Activated CD4-positive, CD25-positive, alpha-beta regulatory T cell (primary cell): ENCODE measurements around the gene LAYN.

Experiments used
- DNase-seq, 4 experiments: peaks; one replicate each; lab custom pipeline; 2025; lab: John Stamatoyannopoulos, UW

LAYN gene, protein sequence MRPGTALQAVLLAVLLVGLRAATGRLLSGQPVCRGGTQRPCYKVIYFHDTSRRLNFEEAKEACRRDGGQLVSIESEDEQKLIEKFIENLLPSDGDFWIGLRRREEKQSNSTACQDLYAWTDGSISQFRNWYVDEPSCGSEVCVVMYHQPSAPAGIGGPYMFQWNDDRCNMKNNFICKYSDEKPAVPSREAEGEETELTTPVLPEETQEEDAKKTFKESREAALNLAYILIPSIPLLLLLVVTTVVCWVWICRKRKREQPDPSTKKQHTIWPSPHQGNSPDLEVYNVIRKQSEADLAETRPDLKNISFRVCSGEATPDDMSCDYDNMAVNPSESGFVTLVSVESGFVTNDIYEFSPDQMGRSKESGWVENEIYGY

DNA sequence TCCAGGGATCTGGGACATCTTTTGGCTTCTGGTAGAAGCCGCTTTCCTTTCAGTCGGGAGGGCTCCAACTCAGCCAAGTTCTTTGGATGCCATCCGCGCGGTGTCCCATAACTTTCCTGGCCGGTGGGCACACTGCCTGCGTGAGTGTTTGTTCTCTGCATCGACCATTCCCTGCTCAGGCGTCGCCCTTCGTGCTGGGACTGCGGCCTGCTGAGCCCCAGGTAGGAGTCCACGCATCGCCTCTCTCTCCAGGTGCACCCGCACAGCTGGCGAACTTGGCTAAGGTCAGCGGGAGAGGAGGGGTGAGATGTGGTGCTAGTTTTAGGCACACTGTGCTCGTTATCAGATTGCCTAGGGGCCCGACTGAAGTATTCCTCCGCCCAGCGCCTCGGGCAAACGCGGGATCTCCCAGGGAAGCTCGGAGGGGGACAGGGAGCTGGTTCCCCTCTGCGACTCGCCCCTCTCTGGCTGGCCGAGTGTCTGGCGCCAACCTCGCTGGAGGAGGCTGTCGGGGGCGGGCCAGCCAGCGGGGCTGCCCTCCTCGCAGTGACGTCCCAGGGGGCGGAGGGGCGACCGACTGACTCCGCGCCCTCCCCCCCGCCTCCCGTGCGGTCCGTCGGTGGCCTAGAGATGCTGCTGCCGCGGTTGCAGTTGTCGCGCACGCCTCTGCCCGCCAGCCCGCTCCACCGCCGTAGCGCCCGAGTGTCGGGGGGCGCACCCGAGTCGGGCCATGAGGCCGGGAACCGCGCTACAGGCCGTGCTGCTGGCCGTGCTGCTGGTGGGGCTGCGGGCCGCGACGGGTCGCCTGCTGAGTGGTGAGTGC is at the start of gene LAYN:
Gene LAYN, plus strand, starts transcription at position 607 of the 823 bp plus-strand sequence. Its CDS starts 124 bp downstream, at position 731.
- DNase-seq: peak; percentile 12 to 59 (median 42)

DNA sequence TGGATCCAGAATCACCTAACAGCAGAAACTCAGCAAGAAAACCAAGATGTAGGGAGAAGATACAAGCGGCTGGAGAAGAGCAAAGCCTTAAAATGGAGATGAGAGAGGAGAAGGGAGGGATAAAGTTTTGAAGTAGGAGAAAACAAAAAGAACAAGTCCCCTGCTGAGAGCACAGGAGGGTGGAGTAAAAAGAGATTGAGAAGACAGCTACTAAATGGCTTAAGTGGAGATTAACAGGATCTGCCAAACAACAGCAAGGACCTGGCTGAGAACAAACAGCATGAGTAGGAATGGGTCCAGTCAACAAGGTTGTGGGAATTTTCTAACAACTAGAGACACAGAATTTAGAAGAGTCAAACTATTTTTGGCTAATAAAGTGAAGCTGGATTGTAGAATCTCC is 46.5 kb upstream of the LAYN start:
- no peak for DNase-seq

DNA sequence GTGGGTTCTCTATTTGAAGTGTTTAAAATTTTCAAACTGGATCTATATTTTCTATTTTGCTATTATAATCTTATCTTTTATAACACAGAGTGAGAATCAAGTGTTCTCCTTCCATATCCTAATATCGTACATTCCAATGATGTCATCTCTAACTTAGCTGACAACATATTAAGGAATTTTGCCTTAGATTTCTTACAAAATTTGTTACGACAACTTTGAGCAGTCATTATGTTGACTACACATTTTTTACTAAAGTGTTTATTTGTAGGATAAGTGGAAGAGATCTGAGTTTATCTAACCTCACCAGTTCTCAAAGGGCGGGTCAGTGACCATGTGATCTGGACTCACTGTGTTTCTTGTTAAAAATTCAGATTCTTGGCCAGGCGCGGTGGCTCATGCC is 41.0 kb upstream of the LAYN start:
- no peak for DNase-seq

DNA sequence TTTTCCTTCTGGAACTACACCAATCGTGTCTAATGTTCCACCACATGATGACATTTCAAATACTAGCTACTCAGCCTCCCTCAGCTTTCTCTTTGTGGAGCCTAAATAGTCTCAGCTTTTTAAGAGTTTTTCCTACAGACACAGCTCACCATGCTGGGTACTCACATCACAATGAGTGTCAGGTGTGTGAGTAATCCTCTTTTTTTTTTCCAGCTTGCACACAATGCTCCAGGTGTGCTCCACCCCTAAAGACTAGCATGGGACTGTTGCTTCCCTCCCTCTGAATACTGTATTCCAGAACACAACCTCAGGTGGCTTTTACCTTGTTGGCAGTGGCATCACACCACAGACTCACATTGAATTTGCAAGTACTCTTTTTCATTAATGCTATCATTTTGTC is 40.0 kb upstream of the LAYN start:
- no peak for DNase-seq

DNA sequence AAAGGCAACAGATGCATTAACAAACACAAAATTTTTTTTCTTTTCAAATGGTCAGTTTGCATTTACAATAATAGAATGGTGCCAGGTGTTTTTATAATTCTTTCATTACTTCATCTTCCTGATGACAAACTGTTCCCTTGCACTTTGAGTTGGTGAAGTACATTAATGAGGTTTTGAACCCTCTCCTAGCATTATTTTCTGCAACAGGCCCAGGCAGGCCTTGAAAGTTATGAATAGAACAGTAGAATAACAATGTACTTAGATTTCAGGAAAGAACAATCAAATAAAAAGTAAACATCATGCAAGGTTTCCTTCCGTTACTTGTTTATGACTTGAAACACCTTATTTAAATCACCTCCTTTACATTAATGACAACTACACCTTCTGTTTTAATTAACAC is 37.9 kb upstream of the LAYN start:
- DNase-seq: no peak

DNA sequence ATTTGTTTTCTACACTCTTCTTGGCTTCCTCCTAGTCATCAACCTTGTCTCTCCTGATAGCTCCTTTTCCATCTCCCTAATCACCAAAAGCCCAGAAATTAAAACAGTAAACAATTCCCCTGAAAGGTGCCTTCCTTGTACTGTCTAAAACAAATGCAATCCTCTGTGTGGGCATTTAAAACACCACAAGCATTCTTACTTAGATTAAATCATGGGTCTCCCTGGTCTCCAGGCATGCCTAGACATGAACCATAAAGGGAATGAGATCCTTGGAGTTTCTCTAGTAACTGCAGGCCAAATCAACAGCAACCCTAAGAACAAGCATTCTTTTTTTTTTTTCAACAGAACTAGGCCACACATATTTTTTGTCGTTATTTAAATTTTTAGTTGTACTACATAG is 30.2 kb upstream of the LAYN start:
- DNase-seq: no peak

DNA sequence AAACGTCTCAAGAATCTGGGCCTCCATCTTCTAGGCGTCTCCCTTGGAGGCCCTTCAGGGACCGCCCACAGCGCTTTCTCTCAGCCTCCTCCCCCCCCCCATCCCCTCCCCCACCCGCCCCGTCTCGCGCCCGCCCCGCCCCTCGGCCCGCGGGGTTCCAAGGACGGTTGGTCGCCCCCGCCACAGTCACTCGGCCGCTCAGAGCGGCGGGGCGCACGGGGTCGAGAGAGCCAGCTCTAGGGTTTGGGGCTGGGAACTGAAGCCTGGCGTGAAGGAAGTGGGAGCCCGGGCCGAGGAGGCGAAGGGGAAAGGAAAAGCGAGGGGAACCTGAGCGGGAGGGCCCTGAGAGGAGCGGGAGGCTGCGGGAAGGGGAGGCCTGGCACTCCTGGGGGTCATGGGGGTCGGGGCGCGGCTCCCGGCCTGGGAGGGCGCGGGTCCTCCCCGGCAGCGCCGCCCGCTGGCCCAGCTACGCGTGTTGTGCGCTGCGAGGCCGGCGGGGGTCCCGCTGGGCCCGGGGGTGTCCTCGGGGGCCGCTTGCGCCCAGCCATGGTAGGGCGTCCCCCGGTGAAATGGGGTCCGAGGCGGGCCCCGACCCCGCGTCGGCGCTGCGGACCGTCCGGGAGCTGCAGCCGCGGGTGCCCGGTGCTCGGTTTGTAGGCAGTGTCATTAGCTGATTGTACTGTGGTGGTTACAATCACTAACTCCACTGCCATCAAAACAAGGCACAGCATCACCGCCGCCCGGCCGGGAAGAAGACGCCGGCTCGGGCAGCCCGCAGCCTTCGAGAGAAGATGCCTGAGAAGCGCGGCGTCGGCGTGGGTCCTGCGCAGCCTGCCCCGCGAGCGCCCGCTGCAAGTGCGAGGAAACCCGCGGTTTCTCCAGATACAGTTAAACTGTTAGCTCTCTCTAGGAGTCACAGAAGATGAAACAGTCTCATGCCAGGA is 28.0 kb upstream of the LAYN start, which contains the start of gene BTG4:
Gene BTG4, minus strand, starts transcription at position 91 of the 944 bp plus-strand sequence. CDS start 13,610 bp downstream, outside the sequence.
- DNase-seq: no peak

DNA sequence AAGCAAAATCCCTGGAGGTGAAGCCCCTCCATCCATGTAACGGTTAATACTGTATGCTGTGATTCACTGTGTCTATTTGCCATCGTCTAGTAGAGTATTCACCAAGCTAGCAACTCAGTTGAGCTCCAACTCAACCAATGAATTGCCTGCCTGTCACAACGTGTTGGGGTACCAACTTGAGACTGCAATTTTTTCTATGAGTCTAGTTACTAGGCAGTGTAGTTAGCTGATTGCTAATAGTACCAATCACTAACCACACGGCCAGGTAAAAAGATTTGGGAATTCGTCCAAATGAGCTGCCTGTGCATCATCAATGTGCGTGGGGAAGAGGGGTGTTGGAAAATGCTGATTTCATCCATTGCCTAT is 27.3 kb upstream of the LAYN start:
- no peak for DNase-seq

DNA sequence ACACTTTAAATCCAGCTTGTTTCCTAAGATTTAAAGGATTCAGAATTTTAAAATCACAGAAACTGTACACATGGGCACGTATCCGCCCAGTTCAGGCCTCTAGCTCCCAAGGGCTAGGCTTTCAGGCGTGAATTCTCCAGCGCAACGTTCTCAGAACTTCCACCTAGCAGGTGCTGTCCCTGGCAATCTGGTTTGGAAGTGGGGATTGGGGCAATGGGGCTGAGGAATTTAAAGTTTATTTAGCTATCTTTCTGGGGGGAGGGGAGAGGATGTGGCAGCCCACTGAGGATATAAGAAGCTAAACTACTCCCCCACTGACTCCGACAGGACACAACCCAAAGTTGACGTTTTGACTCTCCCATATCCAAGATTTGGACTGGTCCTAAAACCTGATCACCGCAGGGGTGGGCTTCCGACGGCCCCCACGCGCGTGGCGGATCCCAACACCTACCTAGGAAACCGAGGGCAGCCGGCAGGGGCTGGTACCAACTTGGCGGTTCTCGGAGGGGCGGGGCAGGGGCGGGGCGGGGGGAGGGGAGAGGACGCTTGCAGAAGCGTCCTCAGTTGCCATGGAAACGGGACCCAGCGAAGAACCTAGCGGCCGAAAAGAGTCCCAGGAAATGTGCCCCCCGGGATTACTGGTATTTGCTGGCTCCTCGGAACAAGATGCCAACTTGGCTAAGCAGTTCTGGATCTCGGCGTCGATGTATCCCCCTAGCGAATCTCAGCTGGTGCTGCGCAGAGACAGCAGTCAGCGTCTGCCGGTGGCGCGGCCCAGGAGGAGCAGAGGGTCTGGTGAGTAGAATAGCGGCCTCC is 26.1 kb upstream of the LAYN start, which contains the start of gene HOATZ:
Gene HOATZ, plus strand, starts transcription at position 563 of the 816 bp plus-strand sequence. Its CDS starts 7 bp downstream, at position 570.
- no peak for DNase-seq

DNA sequence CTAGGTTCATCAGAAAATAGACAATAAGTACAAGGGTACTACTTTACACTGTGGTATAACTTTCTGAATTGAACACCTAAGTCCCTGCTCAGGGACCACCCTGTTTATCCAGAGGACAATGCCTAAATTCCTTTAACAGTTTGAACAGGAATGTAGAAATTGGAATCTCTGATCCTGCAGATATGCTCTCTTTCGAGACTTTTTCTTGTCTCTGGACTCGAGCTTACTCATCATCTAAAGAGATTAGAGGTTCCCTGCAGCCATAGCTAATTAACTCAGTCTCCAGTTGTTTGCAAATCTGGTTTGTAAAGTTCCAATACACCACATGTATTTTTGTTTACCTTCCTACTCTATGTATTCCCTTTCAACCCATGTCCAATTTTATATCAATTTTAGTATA is 24.9 kb upstream of the LAYN start:
- no peak for DNase-seq

DNA sequence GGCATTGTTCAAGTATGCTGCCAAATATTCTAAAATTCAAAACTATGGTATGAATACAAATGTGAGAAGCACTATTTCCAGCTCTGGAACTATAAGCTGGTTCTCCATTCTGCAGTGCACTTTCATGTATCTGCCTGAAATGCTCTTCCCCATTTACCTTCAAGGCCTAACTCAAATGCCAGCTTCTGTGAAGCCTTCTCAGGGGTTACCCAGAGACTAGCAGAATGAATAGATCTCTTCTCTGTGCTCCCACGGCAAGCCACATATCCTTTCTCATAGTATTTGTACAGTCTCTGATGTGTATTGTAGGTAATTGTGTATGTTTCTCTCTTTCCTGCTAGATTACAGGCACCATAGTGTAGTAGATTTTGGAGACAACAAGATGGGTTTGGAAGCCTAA is 21.9 kb upstream of the LAYN start:
- DNase-seq: no peak

DNA sequence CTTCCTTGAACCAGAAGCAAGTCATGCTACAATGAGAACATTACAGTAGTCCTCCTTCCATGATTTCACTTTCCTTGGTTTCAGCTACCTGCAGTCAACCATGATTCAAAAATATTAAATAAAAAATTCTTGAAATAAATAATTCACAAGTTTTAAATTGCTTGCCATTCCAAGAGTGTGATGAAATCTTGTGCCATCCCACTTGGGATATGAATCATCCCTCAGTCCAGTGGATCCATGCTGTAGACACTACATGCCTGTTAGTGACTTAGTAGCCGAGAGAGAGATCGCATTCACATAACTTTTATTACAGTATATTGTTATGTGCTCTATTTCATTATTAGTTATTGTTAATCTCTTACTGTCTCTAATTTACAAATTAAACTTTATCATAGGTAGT is 20.0 kb upstream of the LAYN start:
- DNase-seq: no peak

DNA sequence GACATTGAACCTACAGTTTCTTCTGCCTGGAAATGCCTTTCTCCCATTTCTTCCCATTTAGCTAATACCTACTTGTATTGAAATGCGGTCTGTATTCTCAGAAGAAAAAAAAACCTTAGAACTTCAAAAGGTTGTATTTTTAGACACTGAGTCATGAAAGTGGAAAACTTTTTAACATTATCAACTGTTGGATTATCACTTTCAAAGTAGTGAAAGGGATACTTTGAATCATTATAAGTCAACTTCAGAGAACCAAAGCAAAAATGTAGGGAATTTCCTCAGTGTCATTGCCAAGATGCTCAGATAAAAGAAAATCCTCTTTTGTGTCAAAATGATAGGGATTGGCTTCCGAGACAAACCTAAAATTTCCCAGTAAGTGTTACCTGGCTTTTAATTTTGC is 19.4 kb upstream of the LAYN start:
- no peak for DNase-seq

DNA sequence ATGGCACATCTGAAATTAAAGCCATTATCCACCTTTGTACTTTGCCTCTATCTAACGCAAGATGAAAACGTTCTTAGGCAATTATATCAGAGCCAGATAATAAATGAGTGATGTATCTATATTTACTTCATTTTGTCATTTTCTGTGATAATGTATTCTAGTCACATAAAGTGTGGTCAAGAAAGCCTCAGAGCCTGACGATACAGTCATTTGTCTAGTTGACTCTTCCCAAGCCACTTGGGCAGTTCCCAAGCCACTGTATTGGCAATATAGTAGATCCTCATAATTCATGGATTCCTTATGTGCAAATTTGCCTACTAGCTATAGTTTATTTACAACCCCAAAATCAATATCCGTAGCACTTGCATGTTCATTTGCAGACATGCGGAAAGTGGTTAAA is 18.1 kb upstream of the LAYN start:
- no peak for DNase-seq

DNA sequence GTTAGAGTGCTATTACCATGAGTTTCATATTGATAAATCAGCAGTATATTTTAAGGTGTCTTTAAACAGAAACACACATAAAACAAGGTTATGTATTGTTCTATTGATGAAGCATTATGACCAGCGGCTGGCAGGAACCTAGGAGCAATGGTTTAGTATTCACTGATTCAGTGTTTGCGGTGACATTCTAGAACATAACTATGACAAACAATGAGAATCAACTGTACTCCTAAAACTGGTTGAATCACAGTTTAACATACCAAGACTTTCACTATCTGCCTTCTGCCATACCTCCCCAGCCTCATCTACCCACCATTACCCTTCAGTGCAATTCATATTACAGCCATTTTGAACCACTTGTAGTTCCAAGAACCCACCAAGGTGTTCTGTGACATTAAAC is 17.2 kb upstream of the LAYN start:
- DNase-seq: no peak

DNA sequence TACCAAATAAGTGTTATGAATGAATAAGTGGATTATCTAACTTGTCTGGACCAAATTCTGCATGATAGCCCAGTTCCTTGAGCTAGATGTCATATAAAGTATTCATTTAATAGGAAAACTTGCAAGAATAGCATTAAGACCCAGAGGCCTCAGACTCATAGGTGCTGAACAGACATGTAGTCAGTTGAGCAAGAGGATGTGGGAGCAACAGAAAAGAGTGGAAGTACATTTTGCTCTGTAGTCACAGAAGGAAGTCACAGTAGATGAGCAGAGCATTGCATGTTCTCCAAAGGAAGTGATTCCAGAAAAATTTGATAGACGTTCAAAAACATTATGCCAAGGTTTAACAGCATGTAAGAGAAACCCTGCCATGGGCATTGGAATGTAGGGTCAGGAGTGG is 16.5 kb upstream of the LAYN start:
- no peak for DNase-seq

DNA sequence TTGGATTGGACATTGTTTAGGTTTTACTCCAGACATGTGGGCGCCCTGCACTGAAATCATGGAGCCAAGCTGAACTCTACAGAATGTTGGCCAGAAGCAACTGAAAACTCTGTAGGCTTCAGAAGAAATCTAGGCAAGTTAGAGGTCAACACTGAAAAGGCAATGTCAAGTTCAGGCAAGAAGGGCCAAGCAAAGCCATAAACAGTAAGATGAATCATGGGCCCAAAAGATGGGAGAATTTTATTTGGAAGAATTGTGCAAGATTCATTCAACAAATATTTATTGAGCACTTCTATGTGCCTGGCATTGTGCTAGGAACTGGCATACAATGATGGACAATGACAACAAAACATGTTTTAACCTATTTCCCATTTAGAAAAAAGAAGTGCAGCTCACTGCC is 15.1 kb upstream of the LAYN start:
- no peak for DNase-seq

DNA sequence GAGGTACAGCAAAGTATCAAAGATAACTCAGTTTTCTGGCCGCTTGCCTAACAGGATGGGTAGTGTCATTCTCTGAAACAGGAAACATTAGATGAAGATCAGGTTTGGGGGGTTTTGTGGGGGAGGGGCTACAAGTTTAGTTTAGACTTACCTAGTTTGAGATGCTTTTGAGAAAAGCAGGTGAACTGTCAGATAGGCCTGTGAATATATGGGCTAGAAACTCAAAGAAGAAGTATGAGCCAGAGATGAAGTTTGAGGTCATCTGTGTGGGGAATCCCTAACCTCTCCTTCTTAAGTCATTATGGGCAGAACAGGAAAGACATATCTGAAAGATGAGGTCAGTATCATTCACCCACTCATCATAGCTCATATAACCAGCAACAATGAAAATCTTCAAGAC is 14.0 kb upstream of the LAYN start:
- no peak for DNase-seq

DNA sequence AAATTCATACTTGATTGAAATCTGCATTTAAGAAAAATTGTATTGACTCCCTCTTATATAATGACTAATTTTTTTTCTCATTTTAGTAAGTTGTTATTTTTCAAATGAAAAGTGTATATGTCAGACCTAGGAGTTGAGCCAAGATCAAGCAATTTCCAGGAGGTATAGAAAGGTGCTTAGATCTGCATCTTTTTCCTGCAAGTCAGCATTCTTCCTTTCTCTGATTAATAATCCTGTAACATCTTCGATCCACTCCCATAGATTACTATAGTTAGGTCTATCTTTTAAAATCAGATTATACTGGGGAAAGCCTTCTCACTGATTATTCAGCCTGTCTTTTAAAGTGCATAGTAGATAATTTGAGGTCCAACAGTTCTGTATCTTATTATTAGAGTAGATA is 13.2 kb upstream of the LAYN start:
- DNase-seq: no peak

DNA sequence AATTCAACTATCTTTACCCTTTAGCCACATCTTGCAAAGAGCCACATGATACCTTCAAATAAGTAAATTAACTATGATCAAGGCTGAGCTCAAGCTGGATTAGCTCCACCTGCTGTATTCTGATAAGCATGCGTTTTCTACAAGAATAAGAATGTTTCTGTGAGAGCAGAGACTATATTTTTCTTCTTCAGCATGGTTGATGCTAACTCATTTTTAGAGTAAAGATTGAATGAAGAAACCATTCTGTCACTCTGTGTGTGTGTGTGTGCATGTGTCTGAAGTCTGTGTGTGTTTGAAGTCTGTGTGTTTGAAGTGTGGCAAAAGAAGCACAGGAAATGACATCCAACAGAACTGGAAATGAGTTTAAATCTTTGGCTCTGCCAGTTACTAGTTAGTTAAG is 12.0 kb upstream of the LAYN start:
- no peak for DNase-seq

DNA sequence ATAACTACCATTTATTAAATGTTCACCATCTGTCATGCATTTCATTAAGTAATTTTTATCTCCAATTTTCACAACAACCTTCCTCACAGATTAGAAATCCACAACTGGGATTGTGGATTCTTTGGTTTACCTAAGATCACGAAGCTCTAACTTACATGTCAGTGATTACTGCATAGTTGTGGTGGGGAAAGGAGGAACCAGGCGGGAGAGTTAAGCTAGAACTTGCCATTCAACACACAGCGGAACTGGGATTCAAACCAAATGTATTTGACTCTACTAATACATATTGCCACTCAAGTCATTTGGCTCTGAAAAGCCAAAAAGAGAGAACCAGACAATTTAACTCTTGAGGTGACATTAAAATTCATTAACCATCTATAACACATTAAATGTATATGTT is 10.4 kb upstream of the LAYN start:
- DNase-seq: no peak
